ENCODE results near the gene STOML1.

STOML1 gene

GRCh38 chr15:73930371-73930770, 61.7 kb downstream of the STOML1 start:
- DNase-seq (ENCODE audit: low spot score), result no peak

- DNase-seq (ENCODE audit: low spot score), result no peak
Observed at GRCh38 chr15:73928971-73929627, 63.0 kb downstream of the STOML1 start.

Measured in CD4-positive, alpha-beta T cell treated with Interleukin-6 at 100 ng/mL for 8 hours (primary cell).